DMS153 treated with DMSO at 0.1 percent for 48 hours (cell line): ENCODE data around the gene ZKSCAN5.
"Not testable (repeated sequence)": the region's sequence is repeated elsewhere in the genome, so short reads cannot be mapped to it uniquely, and the experiment has no call there.

Source experiments
- DNase-seq: peaks from one replicate; lab custom pipeline; 2025; ENCODE audit not compliant: unreplicated experiment; lab: John Stamatoyannopoulos, UW

Gene ZKSCAN5

DNA sequence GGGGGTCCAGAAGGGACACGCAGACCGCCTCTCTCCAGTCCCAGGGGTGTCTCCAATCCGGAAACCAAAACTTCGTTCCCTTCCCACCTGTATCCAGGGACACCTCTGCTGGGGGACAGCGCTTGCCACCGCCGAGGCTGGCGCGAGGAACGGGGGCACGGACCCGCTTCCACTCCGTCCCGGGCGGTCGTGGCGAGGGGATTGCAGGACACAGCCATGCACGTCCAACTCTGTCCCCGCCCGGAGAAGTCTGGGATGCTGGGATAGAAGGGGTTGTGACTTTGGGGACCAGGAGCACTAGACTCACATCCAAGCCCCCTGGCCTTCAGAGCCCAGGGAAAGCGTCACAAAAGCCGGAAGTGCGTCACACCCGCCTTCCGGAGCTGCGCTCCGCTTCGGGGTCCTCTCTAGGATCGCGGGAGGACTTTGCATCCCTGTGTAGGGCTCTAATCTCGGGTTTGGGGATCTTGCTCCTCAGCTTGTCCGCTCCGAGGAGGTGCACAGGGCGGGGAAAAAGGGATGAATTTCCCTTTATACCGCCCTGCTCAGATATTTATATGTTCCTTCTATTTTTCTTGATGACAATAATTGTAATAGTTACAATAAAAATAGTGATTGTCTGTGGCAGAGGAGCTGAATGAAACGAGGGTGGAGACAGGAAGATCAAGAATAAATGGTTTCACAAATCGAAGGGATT is 47.5 kb downstream of the ZKSCAN5 start, which contains the start of gene FAM200A:
FAM200A (minus strand) TSS at position 348 of the 697 bp plus-strand sequence. CDS start 3,707 bp downstream, outside the sequence.
- DNase-seq, result peak; percentile 65

DNA sequence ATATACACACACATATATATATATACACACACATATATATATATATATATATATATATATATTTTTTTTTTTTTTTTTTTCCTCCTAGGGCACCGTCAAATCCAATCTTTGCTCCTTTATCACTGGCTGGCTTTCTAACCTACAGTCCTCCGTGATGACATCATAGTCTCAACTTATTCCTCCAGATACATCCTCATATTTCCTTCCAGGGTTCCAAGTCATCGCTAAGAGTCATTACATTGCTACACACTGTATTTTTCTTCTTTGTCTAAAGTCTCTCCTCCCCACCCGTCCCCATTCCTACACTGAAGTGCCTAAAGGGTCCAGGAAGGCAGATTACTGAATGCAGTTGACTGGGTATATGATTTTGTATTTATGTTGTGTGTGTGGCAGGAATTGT is 48.6 kb downstream of the ZKSCAN5 start:
- no peak for DNase-seq

GRCh38 chr7:99554939-99555338 is 50.5 kb downstream of the ZKSCAN5 start:
- DNase-seq, result no peak

DNA sequence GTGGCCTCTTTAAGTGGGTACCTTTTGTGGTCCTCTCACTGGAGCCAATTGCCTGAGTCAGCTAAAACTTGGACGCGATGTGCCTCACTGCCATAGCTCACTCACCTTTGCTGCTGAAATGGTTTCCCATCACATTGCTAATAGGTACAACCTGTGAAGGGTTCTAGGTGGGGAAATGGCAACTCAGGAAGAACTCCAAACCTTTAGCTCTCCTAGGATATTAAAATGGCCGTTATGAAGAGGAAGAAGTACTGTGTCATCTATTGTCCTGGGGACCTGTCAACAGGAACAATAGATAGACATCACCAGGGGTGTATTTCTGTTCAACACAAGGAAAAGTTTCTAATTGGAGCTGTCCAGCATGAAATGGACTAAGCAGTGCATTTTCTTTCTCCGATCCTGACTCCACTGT is 52.7 kb downstream of the ZKSCAN5 start:
- no peak for DNase-seq

- no peak for DNase-seq
These were observed 53.5 kb downstream of the ZKSCAN5 start for GRCh38 chr7:99557940-99558305.

GRCh38 chr7:99558306-99559174 is 54.1 kb downstream of the ZKSCAN5 start, which contains the start of gene ZNF655:
TSS of gene ZNF655 (plus strand) at chr7:99558642. CDS start at chr7:99560560, 1,918 bp downstream.
- DNase-seq, result peak; percentile 79

DNA sequence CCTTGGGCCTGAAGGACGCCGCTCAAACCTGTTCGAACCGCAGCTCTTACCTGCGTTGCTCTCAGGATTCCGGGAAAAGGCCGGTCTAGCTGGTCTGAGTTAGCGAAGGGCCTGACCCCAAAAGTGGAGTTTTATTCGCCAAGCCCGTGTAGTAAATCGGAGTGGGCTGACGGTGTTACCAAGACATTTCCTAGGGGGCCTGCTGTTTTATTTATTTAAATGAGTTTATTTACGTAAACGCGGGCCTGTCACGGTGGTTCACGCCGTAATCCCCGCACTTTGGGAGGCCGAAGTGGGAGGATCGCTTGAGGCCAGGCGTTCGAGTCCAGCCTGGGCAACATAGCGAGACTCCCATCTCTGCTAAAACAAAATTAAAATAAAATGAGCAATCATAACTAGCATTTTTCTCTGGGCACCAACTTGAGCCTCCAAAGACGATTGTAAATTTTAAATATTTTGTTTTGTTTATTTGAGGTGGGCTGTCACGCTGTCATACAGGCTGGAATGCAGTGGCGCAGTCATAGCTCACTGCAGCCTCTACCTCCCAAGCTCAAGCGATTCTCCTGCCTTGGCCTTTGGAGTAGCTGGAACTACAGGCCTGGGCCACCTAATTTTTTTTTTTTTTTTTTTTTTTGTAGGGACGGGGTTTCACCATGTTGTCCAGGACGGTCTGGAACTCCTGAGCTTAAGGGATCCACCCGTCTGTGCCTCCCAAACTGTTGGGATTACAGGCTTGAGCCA is 54.9 kb downstream of the ZKSCAN5 start:
- no peak for DNase-seq

DNA sequence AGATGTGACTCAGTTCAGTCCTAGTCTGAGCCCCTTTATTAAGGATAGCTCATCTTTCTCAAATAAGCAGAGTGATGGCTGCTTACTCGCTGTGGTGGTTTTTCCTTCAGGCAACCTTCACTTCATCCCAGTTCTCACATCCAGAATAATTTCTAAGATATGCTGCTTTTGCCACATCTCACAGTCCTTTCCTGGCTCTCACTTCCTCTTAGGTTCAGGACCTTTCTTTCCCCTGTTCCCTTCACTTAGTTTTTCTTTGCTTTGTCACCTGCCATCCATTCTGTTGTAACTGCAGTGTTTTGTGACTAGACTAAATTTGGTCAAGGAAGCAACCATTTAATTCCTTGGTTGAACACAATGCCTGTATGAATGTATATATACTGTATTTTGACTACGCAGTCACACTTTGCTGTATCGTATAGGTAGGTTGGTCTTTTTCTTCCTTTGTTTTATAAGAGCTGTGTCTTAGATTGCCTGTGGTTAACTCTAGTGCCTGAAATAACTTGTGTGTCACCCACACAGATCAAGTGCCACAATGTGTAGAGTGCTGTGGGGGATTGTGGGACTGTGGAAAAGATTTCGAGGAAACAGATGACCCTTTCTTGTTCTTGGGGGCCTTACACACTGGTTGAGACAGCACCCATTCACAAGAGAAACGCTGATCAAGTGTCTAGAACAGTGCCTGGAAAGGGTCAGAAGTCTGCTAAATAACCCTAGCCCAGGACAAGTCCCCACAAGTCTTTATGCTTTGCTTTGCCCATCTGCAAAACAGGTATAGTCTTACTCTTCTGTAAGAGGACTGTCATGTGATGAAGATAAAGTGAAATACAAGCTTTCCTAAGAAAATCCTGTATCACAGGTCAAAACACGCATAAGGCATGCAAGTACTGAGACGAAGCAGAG is 56.6 kb downstream of the ZKSCAN5 start:
- no peak for DNase-seq

- DNase-seq, result no peak
These were observed 57.2 kb downstream of the ZKSCAN5 start for GRCh38 chr7:99561737-99562051.

GRCh38 chr7:99562114-99562784 is 57.8 kb downstream of the ZKSCAN5 start:
- DNase-seq, result no peak

GRCh38 chr7:99562832-99563231 is 58.4 kb downstream of the ZKSCAN5 start:
- DNase-seq, result no peak

- DNase-seq, result no peak
These were observed 59.2 kb downstream of the ZKSCAN5 start for GRCh38 chr7:99563650-99564049.

DNA sequence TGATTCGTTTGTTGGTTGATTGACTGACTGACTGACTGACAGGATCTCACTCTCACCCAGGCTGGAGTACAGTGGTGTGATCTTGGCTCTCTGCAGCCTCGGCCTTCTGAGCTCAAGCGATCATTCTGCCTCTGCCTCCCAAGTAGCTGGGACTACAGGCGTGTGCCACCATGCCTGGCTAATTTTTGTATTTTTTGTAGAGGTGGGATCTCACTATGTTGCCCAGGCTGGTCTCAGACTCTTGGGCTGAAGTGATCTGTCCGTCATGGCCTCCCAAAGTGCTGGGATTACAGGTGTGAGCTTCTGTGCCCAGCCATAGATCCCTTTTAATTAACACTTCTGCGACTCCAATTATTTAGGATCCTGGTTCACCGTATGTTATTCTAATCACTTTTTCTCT is 64.3 kb downstream of the ZKSCAN5 start:
- DNase-seq, result not testable (repeated sequence)

GRCh38 chr7:99571768-99572167 is 67.3 kb downstream of the ZKSCAN5 start:
- no peak for DNase-seq

GRCh38 chr7:99573257-99573656 is 68.8 kb downstream of the ZKSCAN5 start:
- no peak for DNase-seq

DNA sequence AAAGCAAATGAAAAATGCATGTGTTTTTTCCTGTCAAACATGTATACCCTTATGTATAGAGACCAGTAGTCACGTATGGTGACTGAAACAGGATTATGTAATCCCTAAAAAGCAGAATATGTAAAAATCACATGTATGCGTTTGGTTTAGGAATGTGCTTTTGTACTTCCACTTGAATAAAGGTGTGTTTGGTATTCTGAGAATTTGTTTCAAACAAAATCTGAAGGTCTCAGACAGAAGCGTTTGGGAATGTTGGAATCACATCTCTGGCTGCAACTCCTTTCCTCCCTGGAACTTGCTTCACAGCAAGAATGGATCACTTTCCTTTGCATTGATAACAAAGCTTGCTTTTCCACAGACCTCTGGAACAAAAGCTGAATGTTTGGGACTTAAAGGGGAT is 71.8 kb downstream of the ZKSCAN5 start:
- DNase-seq, result no peak

GRCh38 chr7:99579281-99579955 is 75.0 kb downstream of the ZKSCAN5 start:
- no peak for DNase-seq

- DNase-seq, result no peak
These were observed 75.7 kb downstream of the ZKSCAN5 start for GRCh38 chr7:99579956-99580777.
